ENCODE measurements around the gene TNIP1. TPM values are rescaled to one million over a fixed set of nuclear protein-coding genes. Genes with fewer than 3 reads are reported as not detected.

Gene TNIP1
- polyA plus RNA-seq, 3 donors = 62.7 to 264 (median 97.5) TPM

DNA sequence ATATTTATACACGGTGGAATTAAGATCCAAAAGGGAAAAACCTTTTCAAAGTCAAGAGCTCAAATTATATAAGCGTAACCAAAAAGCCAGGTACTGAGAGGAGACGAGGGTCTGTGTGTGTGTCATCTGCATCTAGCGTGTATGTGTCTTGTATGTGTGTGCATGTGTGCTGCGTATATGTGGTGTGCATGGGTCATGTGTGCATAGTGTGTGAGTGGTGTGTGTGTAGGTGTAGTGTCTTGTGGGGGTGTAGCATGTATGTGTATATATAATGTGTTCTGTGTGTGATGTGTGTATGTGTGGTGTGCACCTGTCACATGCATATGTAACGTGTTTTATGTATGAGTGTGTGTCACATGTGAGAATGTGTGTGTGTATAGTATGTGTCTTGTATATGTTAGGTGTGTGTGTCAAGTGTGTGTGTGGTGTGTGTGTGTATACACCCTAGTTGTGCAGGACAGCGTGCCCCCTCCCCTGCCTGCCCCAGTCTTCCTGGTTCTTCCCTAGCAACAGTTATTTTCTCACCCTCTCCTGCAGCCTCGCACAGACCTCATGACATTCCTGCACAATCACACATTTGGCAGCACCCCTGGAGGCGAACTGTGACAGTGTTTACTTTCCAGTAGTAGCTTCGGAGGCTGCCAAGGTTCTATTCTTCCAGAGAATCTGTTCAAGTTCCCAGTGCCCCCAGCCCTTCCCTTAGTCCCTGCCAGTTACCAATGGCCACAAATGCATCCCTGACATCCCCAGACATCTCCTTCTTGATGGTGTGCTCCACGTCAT is 27.1 kb upstream of the TNIP1 start:
- 56 to 85% (median 80%) methylated on average over 11 of the region's 11 CpGs for WGBS, 3 donors
- H3K27ac ChIP-seq (ENCODE audit: low read depth, low read length) = no peak overlapping the region

DNA sequence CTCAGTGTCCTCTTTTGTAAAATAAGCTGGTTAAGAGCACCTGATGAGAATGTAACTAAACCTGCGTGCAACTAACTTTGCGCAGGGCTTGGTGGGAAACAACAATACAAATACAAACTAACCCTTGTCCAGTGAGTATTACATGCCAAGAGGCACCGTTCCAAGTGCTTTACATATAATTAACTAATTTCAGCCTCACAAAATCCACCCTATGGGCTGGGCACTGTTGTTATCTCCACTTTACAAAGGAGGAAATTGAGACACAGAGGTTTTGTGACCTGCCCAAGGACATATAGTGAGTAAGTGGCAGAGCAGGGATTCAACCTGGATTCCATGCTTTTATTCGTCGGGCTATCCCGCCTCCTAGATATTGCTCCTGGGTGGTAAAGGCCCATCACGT is 26.2 kb upstream of the TNIP1 start:
- H3K27ac ChIP-seq (ENCODE audit: low read depth, low read length) = no peak overlapping the region
- WGBS, 3 donors = 41 to 93% (median 90%) methylated on average over 7 of the region's 7 CpGs

DNA sequence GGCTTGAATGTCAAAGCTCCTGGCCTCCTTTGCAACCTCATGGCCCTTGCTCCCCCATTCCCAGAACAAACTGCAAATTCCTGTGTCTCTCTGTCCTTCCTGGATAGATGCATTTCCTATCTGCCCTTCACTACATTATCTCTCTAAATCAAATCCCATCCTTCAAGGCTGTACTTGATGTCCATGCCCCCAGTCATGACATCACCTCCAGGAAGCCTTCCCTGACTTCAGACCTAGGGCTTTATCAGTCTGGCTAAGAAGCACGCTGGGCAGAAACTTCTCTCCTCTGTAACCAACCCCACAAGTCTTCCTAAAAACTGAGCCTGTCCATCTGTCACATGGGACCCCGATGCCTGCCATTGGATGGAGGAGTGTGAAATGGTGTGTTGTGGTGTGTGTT is 25.7 kb upstream of the TNIP1 start:
- 86 to 98% (median 94%) methylated on average over 2 of the region's 2 CpGs for WGBS, 3 donors
- no peak overlapping the region for H3K27ac ChIP-seq (ENCODE audit: low read depth, low read length)

DNA sequence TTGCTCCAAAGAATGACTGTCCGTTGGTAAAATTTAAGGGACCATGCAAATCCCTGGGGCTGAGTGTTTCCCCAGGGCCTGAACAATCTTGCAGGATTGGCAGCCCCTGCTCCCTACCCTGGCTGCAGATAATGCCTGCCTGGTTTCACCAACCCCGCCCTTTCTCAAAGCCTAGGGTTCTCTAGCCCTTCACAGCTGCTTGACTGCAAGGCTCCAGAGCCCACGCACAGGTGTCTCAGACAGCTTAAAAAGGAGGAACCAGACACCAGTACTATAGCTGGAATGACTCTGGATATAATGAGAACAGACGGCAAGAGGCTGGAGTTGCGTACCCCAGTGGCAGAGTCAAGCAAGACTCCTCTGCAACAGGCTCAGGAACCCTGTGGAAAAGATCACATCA is 25.2 kb upstream of the TNIP1 start:
- H3K27ac ChIP-seq (ENCODE audit: low read depth, low read length) = no peak overlapping the region
- WGBS, 3 donors = 86 to 94% (median 88%) methylated on average over 5 of the region's 5 CpGs

DNA sequence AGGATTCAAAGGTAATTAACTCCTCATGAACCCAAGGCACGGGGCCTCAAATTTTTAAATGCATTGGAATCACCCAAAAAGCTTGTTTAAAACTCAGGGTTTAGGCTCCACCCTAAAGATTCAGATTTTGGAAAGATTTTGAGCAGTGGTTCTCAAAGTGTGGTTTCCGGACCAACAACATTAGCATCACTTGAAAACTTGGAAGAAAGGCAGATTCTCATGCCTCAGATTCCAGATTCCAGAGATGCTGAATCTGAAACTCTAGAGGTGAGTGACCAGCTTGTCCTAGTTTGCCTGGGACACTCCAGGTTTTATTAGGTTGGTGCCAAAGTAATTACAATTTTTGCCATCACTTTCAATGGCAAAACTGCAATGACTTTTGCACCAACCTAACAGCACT is 24.7 kb upstream of the TNIP1 start:
- 87 to 95% (median 93%) methylated on average over 2 of the region's 2 CpGs for WGBS, 3 donors
- no peak overlapping the region for H3K27ac ChIP-seq (ENCODE audit: low read depth, low read length)

DNA sequence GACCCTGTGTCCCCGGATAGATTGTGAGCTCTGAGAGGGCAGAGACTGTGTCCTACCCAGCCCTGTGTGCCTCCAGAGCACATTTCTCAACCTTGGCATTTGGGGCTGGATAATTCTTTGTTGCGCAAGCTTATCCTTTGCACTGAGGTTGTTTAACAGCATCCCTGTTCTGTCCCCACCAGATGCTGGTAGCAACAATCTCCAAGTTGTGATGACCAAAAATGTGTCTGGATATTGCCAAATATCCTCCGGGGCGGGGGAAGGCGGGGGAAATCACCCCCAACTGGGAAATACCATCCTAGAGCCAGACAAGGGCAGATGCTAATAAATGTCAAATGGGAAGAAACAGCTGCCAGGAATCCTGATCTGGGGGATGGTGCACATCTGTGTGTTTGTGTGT is 24.0 kb upstream of the TNIP1 start:
- WGBS, 3 donors = 55 to 74% (median 56%) methylated on average over 5 of the region's 5 CpGs
- H3K27ac ChIP-seq (ENCODE audit: low read depth, low read length) = no peak overlapping the region

DNA sequence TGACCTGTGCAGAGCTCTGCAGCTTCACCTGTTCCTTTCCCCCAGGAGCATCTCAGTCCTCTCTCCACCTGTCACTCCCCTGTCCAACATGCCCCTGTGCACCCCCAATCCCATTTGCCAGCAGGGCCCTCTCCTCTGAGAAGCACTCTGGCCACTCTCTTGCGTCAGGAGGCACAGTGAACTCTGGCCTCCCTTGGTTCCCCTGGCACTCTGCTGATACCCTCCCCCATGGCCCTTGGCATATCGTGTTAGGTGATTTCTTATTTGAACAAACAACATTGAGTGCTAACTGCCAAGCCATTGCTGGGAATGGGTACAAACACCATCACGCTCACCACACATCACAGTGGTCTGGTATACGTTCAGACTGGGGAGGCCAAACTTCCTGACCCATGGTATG is 20.9 kb upstream of the TNIP1 start:
- WGBS, 3 donors = 46 to 90% (median 86%) methylated on average over 4 of the region's 4 CpGs
- no peak overlapping the region for H3K27ac ChIP-seq (ENCODE audit: low read depth, low read length)

DNA sequence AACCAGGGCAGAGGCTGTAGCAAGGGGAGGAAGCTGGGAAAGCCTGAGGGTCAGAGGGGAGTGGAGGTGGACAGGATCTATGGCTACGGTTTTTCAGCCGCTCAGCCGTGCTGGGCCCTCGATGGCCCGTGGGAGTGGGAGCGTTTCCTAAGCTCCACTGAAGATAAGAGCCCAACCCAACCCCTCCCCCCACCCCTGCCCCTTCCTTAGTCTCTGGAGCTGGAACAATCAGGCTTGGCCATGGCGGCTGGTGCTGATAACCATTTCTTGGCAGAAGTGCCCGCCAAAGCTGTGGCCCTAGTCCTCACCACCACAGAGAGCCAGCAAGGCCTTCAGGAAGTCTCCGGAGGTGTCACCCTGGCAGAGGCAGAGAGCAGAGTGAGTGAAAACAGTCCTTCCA is 20.3 kb upstream of the TNIP1 start:
- H3K27ac ChIP-seq (ENCODE audit: low read depth, low read length) = no peak overlapping the region
- 45 to 71% (median 68%) methylated on average over 9 of the region's 9 CpGs for WGBS, 3 donors

DNA sequence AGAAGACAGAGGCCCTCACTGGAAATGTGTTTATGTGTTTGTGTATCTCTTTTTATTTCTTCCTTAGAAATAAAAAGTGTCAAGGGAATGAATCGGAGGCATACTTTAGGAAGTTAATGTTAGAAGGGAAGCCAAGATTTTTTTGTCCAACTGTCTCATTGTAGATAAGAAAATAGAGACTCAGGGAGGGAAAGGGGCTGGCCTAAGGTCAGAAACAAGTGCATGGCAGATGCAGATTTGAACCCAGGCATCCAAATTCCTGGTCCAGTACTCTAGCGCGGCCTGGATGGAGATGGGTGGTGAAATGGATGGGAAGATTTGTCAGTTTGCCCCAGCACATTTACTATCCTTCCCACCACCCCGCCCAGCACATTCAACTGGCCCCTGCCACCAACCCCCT is 19.8 kb upstream of the TNIP1 start:
- H3K27ac ChIP-seq (ENCODE audit: low read depth, low read length) = no peak overlapping the region

DNA sequence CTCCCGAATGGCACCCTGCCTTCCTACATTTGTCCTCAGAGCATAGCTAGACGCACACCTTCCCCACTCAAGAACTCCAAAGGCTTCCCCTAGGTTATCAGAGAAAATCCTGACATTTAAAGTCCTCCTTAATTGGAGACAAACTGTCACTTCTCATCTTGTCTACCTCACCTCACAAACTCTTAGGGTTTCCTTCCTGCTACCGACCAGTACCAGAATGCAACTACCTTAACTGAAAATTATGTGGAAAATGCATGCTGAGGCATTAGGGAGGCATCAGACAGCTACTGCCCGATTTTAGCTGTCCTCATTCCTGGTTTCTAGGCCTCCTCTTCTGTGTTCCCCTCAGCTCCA is 17.9 kb upstream of the TNIP1 start:
- WGBS, 3 donors = 46 to 76% (median 48%) methylated on average over 4 of the region's 4 CpGs
- no peak overlapping the region for H3K27ac ChIP-seq (ENCODE audit: low read depth, low read length)

More for the DNA sequence above, 19.8 kb upstream of the TNIP1 start:
- WGBS, 3 donors = 67 to 75% (median 75%) methylated on average over 4 of the region's 4 CpGs

DNA sequence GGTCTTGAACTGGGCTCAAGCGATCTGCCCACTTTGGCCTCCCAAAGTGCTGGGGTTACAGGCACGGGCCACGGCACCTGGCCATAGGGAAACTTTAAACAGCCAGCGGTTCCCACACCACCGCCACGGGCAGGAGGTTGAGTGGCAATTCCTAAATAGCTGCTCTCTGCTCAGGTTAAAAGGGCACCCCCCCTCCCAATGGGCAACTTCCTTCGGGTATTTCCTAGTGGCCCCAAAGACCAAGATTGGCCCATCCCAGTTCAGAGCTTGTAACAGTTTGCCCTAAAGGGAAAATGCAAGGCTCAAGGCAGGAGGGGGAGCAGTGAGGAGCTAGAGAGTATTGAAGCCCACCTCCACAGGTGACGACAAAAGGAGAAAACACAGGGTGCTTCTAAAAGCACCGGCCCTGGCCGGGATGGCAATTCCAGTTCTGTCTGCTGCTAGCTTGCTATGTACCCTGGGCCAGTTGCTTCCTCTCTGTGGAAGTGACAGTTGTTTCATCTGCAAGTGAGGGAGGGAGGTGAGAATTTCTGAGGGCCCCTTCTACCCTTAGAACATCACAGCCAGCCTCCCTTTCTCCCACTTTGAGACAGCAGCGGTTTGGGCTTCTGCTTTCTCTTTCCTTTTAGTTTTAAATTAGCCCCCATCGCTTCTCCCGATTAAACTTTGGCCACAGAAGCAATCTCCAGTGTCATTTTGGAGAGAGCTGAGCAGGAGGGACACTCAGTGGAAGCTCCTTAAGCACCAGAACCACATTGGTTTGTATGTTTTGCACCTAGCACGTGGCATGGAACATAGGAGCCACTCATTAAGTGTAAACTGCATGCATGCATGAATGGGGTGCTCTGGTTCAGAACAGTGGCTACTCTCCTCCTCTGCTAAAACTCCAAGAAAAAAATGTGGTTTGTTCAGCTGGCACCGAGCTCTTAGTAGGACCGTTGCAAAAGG is 17.3 kb upstream of the TNIP1 start:
- no peak overlapping the region for H3K27ac ChIP-seq (ENCODE audit: low read depth, low read length)
- 51 to 80% (median 56%) methylated on average over 16 of the region's 16 CpGs for WGBS, 3 donors

DNA sequence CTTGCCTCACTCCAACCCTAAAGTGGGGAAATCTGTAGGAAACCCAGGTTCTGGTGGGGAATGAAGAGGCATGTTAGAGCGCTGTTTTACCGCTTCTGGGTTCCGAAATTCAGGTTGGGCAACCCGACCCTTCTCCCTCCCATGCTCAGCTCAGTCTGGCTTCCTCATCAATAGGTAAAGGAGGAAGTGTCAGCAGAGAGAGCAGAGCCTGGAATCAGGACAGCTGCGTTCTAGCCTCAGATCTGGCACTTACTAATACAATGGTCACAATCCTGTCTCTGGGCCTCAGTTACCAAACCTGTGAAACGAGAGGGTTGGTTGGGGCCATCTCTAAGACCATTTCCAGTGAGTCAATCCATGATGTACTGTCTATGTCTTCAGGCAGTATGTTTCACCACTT is 16.2 kb upstream of the TNIP1 start:
- no peak overlapping the region for H3K27ac ChIP-seq (ENCODE audit: low read depth, low read length)
- WGBS, 3 donors = 53 to 74% (median 65%) methylated on average over 6 of the region's 6 CpGs

DNA sequence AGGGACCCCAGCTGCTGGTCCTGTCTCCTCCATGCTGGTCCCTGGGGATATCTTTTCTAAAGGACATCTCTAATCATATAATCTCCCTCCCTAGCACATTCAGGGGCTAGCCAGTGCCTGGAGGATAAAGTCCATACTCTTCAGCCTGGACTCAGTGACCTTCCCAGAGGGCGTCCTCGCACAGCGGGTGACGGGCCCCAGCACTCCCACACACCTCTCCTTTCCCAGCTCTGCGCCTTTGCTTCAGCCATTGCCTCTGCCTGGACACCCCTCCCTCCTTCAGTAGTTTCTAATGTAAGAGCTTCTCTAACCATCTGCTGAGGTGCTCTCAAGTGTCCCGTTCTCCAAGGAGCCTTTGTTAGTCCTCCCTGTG is 15.2 kb upstream of the TNIP1 start:
- H3K27ac ChIP-seq (ENCODE audit: low read depth, low read length) = no peak overlapping the region
- 46 to 73% (median 66%) methylated on average over 6 of the region's 6 CpGs for WGBS, 3 donors

DNA sequence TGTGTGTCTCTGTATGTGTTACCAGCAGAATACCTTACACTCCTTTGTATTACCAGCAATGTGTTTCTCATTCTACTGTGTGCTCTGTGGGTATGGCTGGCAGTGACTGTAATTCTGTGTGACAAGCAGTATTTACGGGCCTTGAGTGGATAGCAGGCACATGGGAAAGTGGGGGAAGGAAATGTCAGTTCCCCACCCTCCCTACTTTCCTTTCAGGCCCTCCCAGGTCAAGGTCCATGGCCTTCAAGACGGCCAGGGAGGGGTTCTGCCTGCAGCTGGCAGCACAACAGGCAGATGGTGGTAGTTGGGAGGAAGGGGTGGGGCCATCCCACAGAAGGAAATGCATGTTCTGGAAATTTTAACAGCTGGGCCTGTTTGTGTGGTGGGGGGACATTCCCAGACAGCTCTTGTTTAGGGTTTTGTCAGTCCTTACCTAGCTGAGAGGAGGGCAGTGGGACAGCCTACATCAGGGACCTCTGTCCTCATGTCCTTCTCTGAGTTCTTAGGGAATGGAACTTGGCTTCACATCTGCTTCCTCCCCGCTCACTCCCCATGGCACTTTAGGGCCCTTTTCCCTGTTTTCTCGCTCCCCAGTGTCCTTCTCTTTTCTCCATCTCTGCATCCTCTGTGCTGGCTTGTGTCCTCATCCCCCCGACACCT is 14.6 kb upstream of the TNIP1 start:
- H3K27ac ChIP-seq (ENCODE audit: low read depth, low read length) = no peak overlapping the region
- 30 to 42% (median 31%) methylated on average over 5 of the region's 5 CpGs for WGBS, 3 donors

DNA sequence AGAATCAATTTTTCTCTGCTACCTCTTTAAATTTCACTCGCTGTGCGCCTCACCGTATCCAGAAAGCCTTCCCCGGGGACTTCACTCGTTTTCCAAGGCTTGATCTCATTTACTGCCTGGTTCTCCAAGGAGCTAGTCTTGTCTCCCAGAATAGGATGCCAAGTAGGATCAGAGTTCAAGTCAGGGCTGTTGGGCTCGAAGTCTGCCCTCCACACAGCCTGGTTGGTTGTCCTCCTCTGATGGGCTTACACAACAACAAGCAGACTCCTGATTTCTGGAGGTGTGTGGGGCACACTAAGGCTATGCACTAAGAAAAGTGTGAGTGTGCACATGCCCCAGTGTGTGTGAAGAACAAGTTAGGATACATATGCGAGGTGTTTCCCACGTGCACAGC is 14.0 kb upstream of the TNIP1 start:
- 38 to 48% (median 38%) methylated on average over 8 of the region's 8 CpGs for WGBS, 3 donors
- peak overlapping the region; percentile 6 for H3K27ac ChIP-seq (ENCODE audit: low read depth, low read length)

DNA sequence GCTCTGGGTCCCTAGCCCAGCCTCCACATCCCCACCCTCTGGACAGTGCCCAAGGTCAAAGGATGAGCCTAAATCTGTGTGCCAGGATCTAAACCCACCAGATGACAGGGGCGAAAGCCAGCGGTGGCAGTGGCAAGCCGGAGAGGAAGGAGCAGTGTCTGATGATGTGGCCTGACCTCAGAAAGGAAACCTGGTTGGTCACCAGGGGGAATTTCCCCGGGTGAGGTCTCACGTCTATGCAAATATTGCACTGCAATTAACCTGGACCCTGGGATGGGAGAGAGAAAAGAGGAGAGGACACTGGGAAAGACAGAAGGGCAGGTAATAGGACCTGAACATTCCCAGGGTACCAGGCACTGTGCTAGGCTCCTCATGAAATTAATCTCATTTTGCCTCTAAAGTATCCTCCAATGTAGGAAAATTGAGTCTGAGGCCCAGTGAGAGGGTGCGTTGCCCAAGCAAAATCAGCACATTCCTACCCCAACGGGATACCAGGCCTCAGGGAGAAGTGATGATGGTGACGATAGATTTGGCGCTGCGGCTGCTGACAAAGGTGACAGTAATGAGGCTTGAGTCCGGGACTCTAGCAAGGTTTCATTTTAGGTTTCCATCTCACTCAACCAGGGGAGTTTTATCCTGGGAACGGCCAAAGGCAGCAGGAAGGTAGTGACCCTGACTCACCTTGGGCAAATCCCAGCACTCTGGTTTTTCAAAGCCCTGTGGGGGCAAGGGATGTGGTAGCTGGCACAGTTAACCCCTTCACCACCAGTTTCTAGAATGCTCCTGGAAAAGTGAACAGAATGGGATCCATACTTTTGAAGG is 13.4 kb upstream of the TNIP1 start:
- H3K27ac ChIP-seq (ENCODE audit: low read depth, low read length) = peak overlapping the region; percentile 6
- WGBS, 3 donors = 38 to 62% (median 43%) methylated on average over 12 of the region's 12 CpGs

DNA sequence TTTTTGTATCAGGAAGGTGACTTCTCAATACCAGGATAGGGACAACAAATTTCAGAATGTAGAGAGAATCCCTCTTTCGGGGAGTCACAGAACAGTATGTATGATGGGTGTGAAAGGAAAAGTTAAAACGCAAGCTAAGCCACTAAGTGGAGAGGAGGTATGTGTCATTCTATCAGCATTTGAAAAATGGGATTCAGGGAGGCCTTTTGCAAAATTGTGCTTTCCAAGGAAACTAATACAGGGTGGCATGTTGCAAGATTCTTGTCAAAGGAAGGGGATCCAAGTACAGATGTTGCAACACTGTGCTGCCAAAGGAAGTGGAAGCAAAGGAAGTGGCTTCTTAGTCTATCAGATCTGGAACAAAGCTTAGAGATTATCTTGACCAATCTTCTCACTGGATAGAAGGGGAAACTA is 12.6 kb upstream of the TNIP1 start:
- 16 to 68% (median 19%) methylated on average over 2 of the region's 2 CpGs for WGBS, 3 donors

DNA sequence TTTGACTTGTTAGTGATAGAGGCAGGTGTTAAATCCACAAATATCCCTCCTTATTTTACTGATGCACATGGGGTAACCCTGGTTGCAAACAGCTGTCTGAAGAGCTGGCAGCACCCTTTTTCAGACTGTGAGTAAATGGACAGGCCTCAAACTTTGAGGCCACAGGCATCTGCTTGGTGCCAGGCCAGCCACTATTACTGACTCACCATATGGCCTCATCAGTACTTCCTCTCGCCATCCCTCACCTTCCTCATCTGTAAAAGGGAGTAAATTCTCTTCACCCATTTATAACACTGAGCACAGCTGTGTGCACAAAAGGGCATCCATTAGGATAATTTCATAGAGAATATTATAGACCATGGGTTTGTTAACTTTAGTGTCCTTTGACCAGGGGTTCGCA is 11.9 kb upstream of the TNIP1 start:
- 73 to 97% (median 81%) methylated on average over 2 of the region's 2 CpGs for WGBS, 3 donors
- no peak overlapping the region for H3K27ac ChIP-seq (ENCODE audit: low read depth, low read length)

More for the DNA sequence above, 12.6 kb upstream of the TNIP1 start:
- no peak overlapping the region for H3K27ac ChIP-seq (ENCODE audit: low read depth, low read length)

Data from adipose tissue (tissue), 3 donors.